Stimulated activated CD4-positive, alpha-beta T cell treated with anti-CD3 and anti-CD28 coated beads, Interleukin-4, amount 100 ng/mL, for 48 hours (primary cell): ENCODE data around the gene C19orf25.
"Not testable (repeated sequence)": the region's sequence is repeated elsewhere in the genome, so short reads cannot be mapped to it uniquely, and the experiment has no call there.

ENCODE experiments used
- DNase-seq, 2 donors: peaks; one replicate each; pipeline ENCODE4 v3.0.0-alpha.2; 2020; ENCODE audit warnings: low read depth in 2 of 2

The C19orf25 gene

DNA sequence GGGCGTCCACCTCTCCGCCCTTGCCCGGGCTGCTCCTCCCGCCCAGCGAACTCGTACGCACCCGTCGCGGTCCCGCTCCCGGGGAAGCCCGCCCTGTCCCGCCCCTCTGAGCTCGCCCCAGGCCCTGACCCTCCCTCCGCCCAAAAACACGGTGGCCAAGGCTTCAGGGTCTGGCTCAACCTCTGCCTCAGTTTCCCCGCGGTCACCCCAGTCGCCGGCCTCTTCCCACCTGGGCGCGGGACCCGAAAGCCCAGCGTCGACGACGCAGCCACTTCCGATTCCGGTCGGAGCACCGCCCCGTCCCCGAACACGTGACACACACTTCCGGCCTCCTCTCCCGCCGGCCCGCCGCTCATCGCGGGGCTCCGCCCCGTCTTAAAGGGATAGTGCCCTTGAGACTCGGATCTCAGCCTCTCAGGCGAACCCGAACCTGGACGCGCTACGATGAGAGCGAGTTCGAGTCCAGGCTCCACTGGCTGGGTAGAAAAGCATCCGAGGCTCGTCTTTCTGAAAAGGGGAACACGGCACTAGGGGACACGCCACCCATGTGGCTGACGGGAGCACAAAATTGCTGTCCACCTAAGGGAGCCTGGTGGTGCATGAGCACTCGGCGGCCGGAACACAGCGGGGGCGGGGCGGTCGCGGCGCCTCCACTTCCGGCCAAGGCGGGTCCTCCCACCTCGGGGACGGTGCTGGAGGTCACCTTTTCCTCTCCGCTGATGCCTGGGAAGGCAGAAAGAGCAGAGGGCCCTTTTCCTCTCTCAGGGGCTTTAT lies at the start of gene C19orf25:
Gene C19orf25, minus strand, starts transcription at position 282 of the 774 bp plus-strand sequence. CDS start 312 bp downstream, outside the sequence.
- DNase-seq = peak; percentile 90 to 93

GRCh38 chr19:1527650-1528309 lies 48.8 kb upstream of the C19orf25 start:
- DNase-seq = no peak

DNA sequence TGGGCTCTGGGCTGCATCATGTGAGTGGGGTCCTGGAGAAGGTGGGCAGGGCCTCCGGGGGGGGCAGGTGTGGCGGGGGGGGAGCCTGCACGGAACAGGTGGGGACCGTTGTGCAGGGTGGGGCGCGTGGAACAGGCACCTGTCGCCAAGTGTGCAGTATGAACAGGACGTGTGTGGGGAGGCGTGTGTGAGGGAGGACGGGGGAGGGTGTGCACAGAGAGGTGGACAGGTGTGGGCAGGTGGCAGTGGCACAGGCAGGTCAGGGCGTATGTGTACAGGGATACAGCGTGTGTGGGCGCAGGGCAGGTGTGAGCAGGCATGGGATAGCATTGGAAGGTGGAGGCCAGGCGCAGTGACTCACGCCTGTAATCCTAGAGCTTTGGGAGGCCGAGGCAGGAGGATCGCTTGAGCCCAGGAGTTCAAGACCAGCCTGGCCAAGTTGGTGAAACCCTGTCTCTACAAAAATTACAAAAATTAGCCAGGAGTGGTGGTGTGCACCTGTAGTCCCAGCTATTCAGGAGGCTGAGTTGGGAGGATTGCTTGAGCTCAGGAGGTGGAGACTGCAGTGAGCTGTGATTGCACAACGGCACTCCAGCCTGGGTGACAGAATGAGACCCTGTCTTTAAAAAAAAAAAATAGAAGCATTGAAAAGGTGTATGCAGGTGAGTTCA lies 48.1 kb upstream of the C19orf25 start:
- DNase-seq = no peak

GRCh38 chr19:1526066-1526778 lies 47.2 kb upstream of the C19orf25 start:
- no peak for DNase-seq

DNA sequence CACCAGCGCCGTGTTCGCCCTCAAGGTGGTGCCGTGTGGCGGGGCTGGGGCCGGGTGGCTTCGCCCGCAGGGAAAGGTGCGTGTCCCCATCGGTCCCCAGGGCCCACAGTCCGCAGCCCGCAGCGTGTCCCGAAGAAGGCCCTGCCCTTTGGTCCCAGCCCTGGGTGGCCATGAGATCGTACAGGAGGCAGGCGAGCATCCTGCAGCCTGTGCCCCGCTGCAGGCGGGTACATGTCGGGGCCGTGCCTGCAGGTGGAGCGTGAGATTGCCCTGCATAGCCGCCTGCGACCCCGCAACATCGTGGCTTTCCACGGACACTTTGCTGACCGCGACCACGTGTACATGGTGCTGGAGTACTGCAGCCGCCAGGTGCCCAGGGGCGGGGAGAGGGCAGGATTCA lies 46.3 kb upstream of the C19orf25 start:
- DNase-seq = no peak

GRCh38 chr19:1524972-1525325 lies 45.9 kb upstream of the C19orf25 start:
- no peak for DNase-seq

- DNase-seq = no peak
Measured at GRCh38 chr19:1524287-1524971, 45.4 kb upstream of the C19orf25 start.

- DNase-seq = no peak
Measured at GRCh38 chr19:1523412-1524286, 44.6 kb upstream of the C19orf25 start, which contains the start of gene PLK5. TSS of gene PLK5 (plus strand) at chr19:1524077. CDS start at chr19:1526997, 2,920 bp downstream.

DNA sequence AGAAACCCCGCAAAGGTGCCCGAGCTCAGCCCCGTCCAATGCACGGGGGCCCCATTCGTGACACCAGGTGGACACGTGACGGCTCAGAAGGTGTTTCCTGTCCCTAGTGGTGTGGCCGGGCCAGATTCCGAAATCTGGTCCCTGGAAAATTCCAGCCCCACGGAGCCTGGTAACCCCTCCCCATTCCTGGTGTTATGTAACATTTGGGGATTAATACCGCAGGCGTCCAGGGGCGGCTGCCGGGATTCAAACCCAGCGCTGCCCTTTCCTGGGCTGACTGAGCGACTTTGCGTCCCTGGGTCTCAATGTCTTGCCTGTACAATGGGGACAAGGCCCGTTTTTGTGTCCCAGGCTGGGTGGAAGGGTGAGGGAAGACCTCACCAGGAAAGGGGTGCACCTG lies 43.8 kb upstream of the C19orf25 start:
- DNase-seq = no peak

- no peak for DNase-seq
Measured at GRCh38 chr19:1522061-1522460, 43.0 kb upstream of the C19orf25 start.

GRCh38 chr19:1521636-1522035 lies 42.6 kb upstream of the C19orf25 start:
- DNase-seq = no peak

DNA sequence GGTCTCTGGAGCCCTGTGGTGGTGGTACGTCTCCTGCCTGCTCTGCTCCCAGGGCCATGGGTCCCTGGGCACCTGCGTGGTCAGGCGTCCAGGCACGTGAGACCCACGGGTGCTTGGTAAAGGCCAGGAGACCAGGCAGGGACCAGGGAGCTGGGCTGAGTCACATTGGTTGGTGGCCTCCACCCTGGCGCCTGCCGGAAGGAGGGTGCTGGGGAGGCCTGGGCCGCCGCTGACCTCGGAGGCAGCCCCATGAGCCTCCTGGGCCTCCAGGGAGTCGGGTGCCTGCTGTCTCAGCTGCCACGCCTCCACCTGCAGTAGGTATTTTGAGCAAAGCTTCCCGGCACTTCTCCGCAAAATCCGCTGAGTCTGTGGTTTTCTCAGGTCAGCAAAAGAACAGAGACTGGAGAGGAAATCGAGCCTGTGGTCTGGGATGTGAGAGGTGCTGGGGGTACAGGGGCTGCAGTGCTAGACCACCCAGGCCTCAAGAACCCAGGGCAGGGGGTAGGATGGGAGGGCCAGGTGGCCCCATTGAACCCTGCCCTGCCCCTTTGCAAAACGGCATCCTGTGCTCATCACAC lies 41.3 kb upstream of the C19orf25 start:
- no peak for DNase-seq

DNA sequence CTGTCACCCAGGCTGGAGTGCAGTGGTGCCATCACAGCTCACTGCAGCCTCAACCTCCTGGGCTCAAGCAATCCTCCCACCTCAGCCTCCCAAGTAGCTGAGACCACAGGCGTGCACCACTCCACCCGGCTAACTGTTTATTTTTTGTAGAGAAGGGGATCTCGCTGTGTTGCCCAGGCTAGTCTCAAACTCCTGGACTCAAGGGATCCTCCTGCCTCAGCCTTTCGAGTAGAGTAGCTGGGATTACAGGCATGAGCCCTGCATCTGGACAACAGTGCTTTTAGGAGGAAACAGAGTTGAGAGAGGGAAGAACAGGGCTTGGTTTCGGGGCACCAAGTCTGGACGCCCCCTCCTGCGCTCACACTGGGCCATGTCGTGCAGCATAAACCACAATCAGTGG lies 40.8 kb upstream of the C19orf25 start:
- DNase-seq = not testable (repeated sequence)

DNA sequence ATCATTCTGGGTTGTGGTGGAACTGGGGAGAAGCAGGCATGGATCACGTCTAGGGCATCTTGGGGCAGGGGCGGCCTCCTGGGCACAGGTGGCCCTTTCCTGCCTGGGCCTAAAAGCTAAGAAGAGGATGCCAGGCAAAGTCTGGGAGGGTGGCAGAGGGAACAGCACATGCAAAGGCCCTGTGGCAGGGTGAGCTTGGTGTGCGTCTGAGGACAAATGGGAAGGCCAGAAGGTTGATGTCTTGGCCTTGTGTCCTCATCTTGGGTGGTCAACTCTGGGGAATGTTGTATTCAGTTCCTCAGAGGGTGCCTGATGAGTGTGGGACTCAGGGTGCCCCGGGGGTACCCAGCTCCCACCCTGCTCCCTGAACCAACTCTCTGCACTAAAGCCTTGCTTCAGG lies 39.5 kb upstream of the C19orf25 start:
- DNase-seq = no peak

DNA sequence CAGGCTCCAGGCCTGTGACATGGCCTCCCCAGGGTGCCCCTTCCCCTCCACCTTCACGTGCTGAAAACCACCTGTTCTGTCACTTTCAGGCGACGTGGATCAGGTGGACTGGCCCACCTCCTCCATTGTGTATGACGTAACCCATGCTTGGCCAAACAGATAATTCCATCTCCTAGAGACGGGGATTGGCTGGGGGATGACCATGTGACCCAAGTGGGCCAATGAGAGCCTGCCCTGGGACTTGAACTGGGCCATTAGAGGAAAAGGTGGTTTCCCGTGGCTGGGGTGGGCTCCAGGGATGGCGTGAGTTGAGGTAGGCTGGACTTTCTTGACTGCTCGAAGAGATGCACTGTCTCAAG lies 37.4 kb upstream of the C19orf25 start:
- DNase-seq = no peak

DNA sequence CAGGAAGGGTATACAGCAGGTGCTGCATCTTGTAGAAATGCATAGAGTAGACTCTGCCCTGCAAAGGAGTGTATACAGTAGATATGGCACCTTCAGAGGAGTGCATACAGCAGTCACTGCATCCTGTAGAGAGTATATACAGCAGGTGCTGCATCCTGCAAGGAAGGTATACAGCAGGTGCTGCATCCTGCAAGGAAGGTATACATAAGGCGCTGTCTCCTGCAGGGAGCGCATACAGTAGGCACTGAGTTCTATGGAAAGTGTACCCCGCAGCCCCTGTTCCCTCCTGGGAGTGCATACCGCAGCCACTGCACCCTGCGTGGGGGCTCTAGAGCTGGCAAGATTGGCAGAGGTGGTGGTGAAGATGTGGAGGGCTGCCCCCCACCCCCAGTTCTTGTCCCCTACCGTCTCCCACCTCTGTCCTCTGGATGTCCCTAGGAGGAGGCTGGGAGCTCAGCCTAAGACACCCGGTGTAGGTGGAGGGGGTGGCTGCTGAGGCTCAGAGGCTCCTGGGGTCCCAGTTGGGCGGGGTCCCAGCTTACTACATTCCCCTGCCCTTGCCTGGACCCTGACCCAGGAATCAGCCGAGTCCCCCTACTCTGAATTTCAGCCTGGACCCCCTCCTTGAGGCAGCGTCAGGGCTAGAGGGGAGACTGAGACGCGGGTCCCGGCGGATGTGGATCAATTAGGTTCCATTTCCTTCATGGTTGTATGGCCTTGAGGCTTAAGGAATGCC lies 36.1 kb upstream of the C19orf25 start:
- DNase-seq = no peak

DNA sequence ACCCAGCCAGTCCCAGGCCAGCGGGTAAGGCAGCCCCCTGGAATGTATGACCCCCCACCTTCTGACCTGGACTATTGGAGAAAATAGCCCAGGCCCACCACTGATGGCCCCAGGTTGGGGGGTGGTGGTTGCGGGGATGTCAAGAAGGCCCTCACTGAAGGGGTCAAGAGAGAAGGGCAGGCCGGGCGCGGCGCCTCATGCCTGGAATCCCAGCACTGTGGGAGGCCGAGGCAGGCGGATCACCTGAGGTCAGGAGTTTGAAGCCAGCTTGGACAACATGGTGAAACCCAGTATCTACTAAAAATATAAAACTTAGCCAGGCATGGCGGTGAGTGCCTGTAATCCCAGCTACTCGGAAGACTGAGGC lies 35.3 kb upstream of the C19orf25 start:
- DNase-seq = no peak

- peak; percentile 65 to 74 for DNase-seq
Measured at GRCh38 chr19:1513499-1514294, 34.7 kb upstream of the C19orf25 start.
